Peyer's patch (tissue), 4 donors: ENCODE data around the gene WDR46. TPM values are rescaled to one million over a fixed set of nuclear protein-coding genes. Genes with fewer than 3 reads are reported as not detected.

Experiments used
- DNase-seq, 3 donors: peaks; one replicate each; pipeline ENCODE4 v3.0.0-alpha.2; 2017 to 2019
- H3K27ac ChIP-seq, 4 donors: fragments of 200-600 bp; sonication (generic); one replicate each; pipeline ENCODE4 v1.5.1; 2016 to 2019
- H3K27me3 ChIP-seq, 2 donors: fragments of 200-600 bp; sonication (generic); one replicate each; pipeline ENCODE4 v1.5.1; 2019
- H3K36me3 ChIP-seq, 3 donors: fragments of 200-600 bp; sonication (generic); one replicate each; pipeline ENCODE4 v1.5.1; 2016 to 2019
- H3K4me1 ChIP-seq, 4 donors: fragments of 200-600 bp; sonication (generic); one replicate each; pipeline ENCODE4 v1.5.1; 2016 to 2019
- H3K4me3 ChIP-seq, 4 donors: fragments of 200-600 bp; sonication (generic); 1 replicate in 3 of 4; 2 replicates in 1 of 4; pipeline ENCODE4 v1.5.1; 2016 to 2019; ENCODE audit warnings: mild to moderate bottlenecking in 1 of 4
- H3K9me3 ChIP-seq, 4 donors: fragments of 200-600 bp; sonication (generic); one replicate each; pipeline ENCODE4 v1.5.1; 2016 to 2019; ENCODE audit warnings: mild to moderate bottlenecking in 1 of 4
- POLR2A ChIP-seq, 2 donors: fragments of 450-650 bp; IDR thresholded peaks; one replicate each; pipeline ENCODE4 v1.5.1; 2017; ENCODE audit warnings: antibody characterized with exemption in 2 of 2, mild to moderate bottlenecking in 2 of 2, moderate library complexity in 2 of 2
- total RNA-seq, 4 donors: library from RNA; depleted of rRNA; stranded (reverse); fragments of >200 nt; gene quantifications; one replicate each; pipeline ENCODE4 v1.1.0, GENCODE V29; 2016
- TF ChIP-seq, protein P1 (sequence below), 6 experiments: fragments of 450-650 bp in 4 of 6; fragments of 200-600 bp in 2 of 6; sonication (generic) in 1 of 6; IDR thresholded peaks; one replicate each; pipeline ENCODE4 v1.5.1; 2017 to 2019; ENCODE audit warnings: antibody characterized with exemption in 6 of 6, mild to moderate bottlenecking in 3 of 6, moderate library complexity in 1 of 6

Gene WDR46
- total RNA-seq, 4 donors from 2014 or later: 22.1 to 102 (median 34.3) TPM

DNA sequence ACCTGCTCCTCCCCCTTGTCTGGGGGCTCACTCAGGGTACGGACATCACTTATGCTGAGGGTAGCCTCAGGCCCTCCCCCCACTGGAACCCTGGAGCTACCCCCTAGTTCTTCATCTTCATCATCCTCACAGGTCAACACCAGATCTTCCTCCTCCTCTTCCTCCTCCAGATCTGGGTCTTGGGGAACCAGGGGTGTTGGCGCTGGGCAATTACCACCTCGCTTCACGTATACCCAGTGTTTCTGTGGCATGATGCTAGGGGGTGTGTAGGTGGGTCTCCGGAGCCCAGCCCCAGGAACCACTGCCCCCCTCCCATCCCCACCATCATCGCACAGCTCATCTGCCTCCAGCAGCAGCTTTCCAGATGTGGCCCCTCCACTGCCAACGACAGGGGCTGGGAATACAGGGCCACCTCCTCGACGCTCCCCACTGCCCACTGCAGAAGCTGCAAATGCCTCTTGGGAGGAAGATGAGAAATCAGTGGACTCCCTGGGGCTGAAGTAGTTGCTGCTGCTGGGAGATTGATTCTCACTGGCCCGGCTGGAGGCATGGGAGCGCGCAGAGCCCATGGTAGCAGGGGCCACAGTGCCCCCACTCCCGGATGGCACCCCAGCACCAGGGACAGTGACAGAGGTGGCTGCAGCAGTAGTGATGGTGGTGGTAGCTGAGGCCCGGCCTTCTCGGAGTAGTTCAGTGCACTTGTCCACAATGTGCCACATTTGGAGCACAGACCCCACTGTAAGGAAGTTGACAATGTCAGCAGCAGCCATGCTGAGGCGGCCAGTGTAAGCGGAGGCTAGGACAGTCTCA lies 27.0 kb upstream of the WDR46 start:
- Histone ChIP-seq H3K9me3 (no peaks in the 10 kb centered on the region), H3K27me3 (no peaks in the 10 kb centered on the region), H3K4me1 (peaks cover 4 to 71% (median 24%) of the 10 kb centered on the region in 4 donors), H3K4me3 (no peak overlapping the region), H3K27ac (peak overlapping the region in 3 of 4 donors; percentile 17 to 96 (median 86)), H3K36me3 (peaks cover 0 to 32% (median 0%) of the 10 kb centered on the region in 3 donors)
- no peak for TF ChIP-seq POLR2A (IDR thresholded peaks at IDR 0.05)
- TF ChIP-seq, protein P1, sequence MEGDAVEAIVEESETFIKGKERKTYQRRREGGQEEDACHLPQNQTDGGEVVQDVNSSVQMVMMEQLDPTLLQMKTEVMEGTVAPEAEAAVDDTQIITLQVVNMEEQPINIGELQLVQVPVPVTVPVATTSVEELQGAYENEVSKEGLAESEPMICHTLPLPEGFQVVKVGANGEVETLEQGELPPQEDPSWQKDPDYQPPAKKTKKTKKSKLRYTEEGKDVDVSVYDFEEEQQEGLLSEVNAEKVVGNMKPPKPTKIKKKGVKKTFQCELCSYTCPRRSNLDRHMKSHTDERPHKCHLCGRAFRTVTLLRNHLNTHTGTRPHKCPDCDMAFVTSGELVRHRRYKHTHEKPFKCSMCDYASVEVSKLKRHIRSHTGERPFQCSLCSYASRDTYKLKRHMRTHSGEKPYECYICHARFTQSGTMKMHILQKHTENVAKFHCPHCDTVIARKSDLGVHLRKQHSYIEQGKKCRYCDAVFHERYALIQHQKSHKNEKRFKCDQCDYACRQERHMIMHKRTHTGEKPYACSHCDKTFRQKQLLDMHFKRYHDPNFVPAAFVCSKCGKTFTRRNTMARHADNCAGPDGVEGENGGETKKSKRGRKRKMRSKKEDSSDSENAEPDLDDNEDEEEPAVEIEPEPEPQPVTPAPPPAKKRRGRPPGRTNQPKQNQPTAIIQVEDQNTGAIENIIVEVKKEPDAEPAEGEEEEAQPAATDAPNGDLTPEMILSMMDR (IDR thresholded peaks at IDR 0.05): no peak
- DNase-seq: no peak

DNA sequence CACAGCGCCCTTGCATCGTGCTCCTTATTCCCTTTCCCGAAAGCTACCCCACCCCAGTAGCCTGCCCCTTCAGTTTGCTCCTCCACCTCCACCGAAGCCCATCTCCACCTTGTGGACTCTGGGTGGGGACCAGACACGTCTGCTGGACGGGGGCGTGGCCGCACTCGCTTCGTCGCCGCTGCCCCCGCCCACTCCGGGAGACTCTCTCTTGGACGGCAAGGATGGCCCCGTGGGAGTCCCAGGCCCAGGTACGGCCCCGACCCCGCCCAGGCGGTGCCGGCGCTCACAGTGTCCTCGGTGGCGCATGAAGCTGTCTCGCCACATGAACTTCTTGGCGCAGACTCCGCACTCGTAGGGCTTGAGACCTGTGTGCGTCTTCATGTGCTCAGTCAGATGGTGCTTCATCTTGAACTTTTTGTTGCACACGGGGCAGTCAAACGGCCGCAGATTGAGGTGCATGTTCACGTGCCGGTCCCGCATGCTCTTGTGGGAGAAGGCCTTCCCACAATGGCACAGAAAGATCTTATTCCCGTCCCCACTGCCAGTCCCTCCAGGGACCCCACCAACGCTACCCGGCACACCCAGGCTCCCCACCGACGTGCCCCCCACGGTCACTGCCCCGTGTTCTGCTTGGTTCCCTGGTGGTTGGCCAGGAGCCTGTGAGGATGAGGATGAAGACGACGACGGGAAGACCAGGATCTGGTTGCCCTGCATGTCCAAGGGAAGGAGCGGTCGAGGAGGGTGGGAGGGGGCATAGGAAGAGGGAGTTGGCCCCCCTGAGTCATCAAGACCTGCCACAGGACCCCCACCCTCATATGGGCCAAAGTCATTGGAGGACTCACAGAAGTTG lies 26.1 kb upstream of the WDR46 start:
- Histone ChIP-seq H3K27me3 (no peaks in the 10 kb centered on the region), H3K4me1 (peaks cover 4 to 65% (median 23%) of the 10 kb centered on the region in 4 donors), H3K27ac (peak overlapping the region; percentile 92 to 99 (median 96)), H3K9me3 (no peaks in the 10 kb centered on the region), H3K36me3 (peaks cover 0 to 28% (median 0%) of the 10 kb centered on the region in 3 donors), H3K4me3 (peak overlapping the region; percentile 67 to 90 (median 80))
- peak; percentile 54 to 89 (median 87) for DNase-seq
- TF ChIP-seq, protein P1 (IDR thresholded peaks at IDR 0.05): no peak
- peak; percentile 17 to 40 for TF ChIP-seq POLR2A (IDR thresholded peaks at IDR 0.05)

DNA sequence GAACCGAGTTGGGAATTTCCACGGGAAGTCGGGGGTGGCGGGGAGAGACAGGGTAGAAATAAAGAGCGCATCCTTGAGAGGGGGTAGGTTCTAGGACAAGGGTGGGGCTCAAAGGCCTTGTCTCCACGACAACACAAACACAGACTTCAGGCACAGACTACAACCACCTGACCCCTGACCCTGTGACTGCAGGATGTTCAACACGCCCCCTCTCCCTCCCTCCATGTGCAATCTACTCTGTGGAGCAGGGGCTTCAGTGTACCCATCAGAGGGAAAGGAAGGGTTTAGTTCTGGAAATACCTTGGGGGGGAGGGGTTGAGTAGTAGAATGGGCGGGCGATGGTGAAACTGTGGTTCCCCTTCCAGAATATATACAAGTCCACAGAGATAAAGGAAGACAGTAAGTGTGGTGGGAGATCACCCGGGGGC lies 25.5 kb upstream of the WDR46 start:
- TF ChIP-seq, protein P1 (IDR thresholded peaks at IDR 0.05): no peak
- no peak for TF ChIP-seq POLR2A (IDR thresholded peaks at IDR 0.05)
- H3K27me3 ChIP-seq: no peaks in the 10 kb centered on the region
- H3K36me3 ChIP-seq: peaks cover 0 to 28% (median 0%) of the 10 kb centered on the region in 3 donors
- peak overlapping the region; percentile 92 to 99 (median 96) for H3K27ac ChIP-seq
- H3K4me1 ChIP-seq: peaks cover 4 to 59% (median 23%) of the 10 kb centered on the region in 4 donors
- peak overlapping the region; percentile 67 to 90 (median 80) for H3K4me3 ChIP-seq
- H3K9me3 ChIP-seq: no peaks in the 10 kb centered on the region
- peak; percentile 69 to 86 (median 78) for DNase-seq

DNA sequence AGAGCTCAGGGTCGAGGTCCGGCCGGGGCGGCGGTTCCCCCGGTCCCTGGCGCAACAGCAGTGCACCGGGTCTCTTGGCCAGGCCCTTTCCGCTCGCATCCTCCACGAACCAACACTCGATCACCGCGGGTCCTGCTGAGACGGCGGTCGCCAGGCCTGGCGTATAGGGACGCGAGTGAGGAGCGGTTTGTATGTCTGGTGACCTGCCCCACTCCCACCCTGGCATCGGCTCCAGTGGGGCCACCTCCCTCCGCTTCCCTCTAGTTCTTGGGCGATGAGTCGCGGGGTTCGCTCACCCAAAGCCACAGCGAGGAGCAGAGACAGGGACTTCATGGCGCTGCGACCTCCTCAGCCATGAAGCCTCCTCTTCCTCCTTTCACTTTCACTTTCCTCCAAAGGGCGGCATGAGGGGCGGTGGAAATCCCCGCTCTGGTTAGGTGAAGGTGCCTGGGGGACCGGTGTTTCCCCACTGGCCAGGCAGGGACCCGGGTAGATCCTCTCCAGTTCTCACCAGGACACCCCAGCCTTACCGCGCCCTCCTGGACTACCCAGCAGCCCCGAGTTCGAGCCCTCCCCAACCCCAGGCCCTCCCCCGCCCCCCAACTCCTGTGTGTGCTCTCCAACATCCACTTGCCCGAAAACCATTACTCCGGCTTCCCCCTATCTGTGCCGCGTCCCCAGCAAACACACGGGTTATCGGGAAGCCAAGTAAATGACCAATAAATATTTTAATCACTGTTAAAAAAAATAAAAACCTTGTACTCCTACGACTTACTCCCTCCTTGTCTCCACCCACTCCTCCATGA lies 24.9 kb upstream of the WDR46 start, which contains the start of gene TAPBP:
Gene TAPBP, minus strand, starts transcription at position 370 of the 806 bp plus-strand sequence. Its CDS starts 37 bp downstream, at position 333.
- peak; percentile 80 to 89 (median 82) for DNase-seq
- H3K4me3 ChIP-seq: peak within 1 kb of the TSS; percentile 67 to 90 (median 80)
- H3K27me3 ChIP-seq: no peaks in the 10 kb centered on the region
- H3K4me1 ChIP-seq: peaks cover 4 to 53% (median 23%) of the 10 kb centered on the region in 4 donors
- H3K27ac ChIP-seq: peak within 1 kb of the TSS; percentile 92 to 99 (median 96)
- peaks cover 0 to 22% (median 0%) of the 10 kb centered on the region in 3 donors for H3K36me3 ChIP-seq
- H3K9me3 ChIP-seq: no peaks in the 10 kb centered on the region
- TF ChIP-seq, protein P1 (IDR thresholded peaks at IDR 0.05): no peak
- TF ChIP-seq POLR2A (IDR thresholded peaks at IDR 0.05): peak; percentile 32 to 60
